ENCODE data around the gene THSD7A.

GRCh38 chr7:11605749-11606148 is 226.2 kb downstream of the THSD7A start:
- TF ChIP-seq CTCF (IDR thresholded peaks at IDR 0.05): no peak
- TF ChIP-seq ZFX (IDR thresholded peaks at IDR 0.05; ENCODE audit: borderline replicate concordance): no peak

All from 22Rv1 (cell line).